GM23338 (cell line): ENCODE data around the gene SPACA1. TPM values are rescaled to one million over a fixed set of nuclear protein-coding genes. Genes with fewer than 3 reads are reported as not detected.

Experiments
- ATAC-seq: fragments of 200-7000 bp; cut with Tn5 transposase; 3 replicates; pipeline ENCODE4 v1.9.1; 2020
- DNase-seq: peaks from one replicate; pipeline ENCODE4 v3.0.0-alpha.2; 2015; ENCODE audit warnings: low spot score
- H2AFZ ChIP-seq: fragments of 200-600 bp; sonication (generic); 2 replicates; pipeline ENCODE4 v1.8.0; 2016; ENCODE audit warnings: antibody characterized with exemption, mild to moderate bottlenecking, moderate library complexity
- H3F3A ChIP-seq: fragments of 200-600 bp; sonication (generic); replicated peaks from 2 replicates; pipeline ENCODE4 v1.8.0; 2017; ENCODE audit warnings: antibody characterized with exemption, mixed run types, low read depth
- H3K27ac ChIP-seq: fragments of 200-600 bp; sonication (generic); 2 replicates; pipeline ENCODE4 v1.6.1; 2016; ENCODE audit warnings: low read depth
- H3K27me3 ChIP-seq: fragments of 200-600 bp; sonication (generic); 2 replicates; pipeline ENCODE4 v1.8.0; 2016; ENCODE audit warnings: mild to moderate bottlenecking, mixed run types, moderate library complexity; ENCODE audit not compliant: insufficient read depth
- H3K36me3 ChIP-seq: fragments of 200-600 bp; sonication (generic); 2 replicates; pipeline ENCODE4 v1.8.0; 2016; ENCODE audit warnings: mild to moderate bottlenecking; ENCODE audit not compliant: insufficient read depth
- H3K4me1 ChIP-seq: fragments of 200-600 bp; sonication (generic); 2 replicates; pipeline ENCODE4 v1.8.0; 2016; ENCODE audit warnings: mild to moderate bottlenecking, moderate library complexity; ENCODE audit not compliant: insufficient read depth
- H3K4me2 ChIP-seq: fragments of 200-600 bp; sonication (generic); 2 replicates; pipeline ENCODE4 v1.7.1; 2017; ENCODE audit warnings: mixed run types
- H3K4me3 ChIP-seq: fragments of 200-600 bp; sonication (generic); 2 replicates; pipeline ENCODE4 v1.6.1; 2016; ENCODE audit warnings: mixed run types
- H3K79me2 ChIP-seq: fragments of 200-600 bp; sonication (generic); replicated peaks from 2 replicates; pipeline ENCODE4 v1.8.0; 2017; ENCODE audit warnings: mild to moderate bottlenecking; ENCODE audit not compliant: insufficient read depth
- H3K9me2 ChIP-seq: fragments of 200-600 bp; sonication (generic); 2 replicates; pipeline ENCODE4 v1.8.0; 2017; ENCODE audit not compliant: insufficient read depth
- H4K20me1 ChIP-seq: fragments of 200-600 bp; sonication (generic); replicated peaks from 2 replicates; pipeline ENCODE4 v1.8.0; 2017; ENCODE audit warnings: mild to moderate bottlenecking; ENCODE audit not compliant: insufficient read depth
- H3K27ac Mint-ChIP-seq: 2 replicates; pipeline ENCODE4 v1.8.0; 2020; ENCODE audit warnings: inconsistent platforms, mild to moderate bottlenecking, moderate library complexity, mixed read lengths
- H3K27me3 Mint-ChIP-seq: 3 replicates; pipeline ENCODE4 v1.8.0; 2022; ENCODE audit warnings: low read depth, mild to moderate bottlenecking, moderate library complexity, mixed read lengths, inconsistent platforms; ENCODE audit not compliant: insufficient read depth, poor library complexity
- H3K36me3 Mint-ChIP-seq: 3 replicates; pipeline ENCODE4 v1.8.0; 2021; ENCODE audit warnings: low read depth, mild to moderate bottlenecking, inconsistent platforms, moderate library complexity, mixed read lengths
- H3K4me1 Mint-ChIP-seq: 3 replicates; pipeline ENCODE4 v1.8.0; 2020; ENCODE audit warnings: mild to moderate bottlenecking, inconsistent platforms, mixed read lengths
- H3K4me3 Mint-ChIP-seq: 3 replicates; pipeline ENCODE4 v1.8.0; 2021; ENCODE audit warnings: moderate library complexity, mild to moderate bottlenecking, inconsistent platforms, mixed read lengths
- H3K9me3 Mint-ChIP-seq: 3 replicates; pipeline ENCODE4 v1.8.0; 2020; ENCODE audit warnings: moderate library complexity, mild to moderate bottlenecking, inconsistent platforms, mixed read lengths
- CREB1 ChIP-seq: fragments of 250-450 bp; sonication (Bioruptor Pico); IDR thresholded peaks from 2 replicates; pipeline ENCODE4 v1.5.0; 2020; ENCODE audit warnings: low read depth, mild to moderate bottlenecking, moderate library complexity
- CTCF ChIP-seq, 2 experiments: fragments of 200-600 bp in 1 of 2; sonication (generic) in 1 of 2; conservative IDR thresholded peaks; 2 replicates each; pipeline versions ENCODE4 v1.5.1 to v1.6.1; 2016 to 2017; ENCODE audit warnings: antibody characterized with exemption in 2 of 2, low read depth in 2 of 2, mild to moderate bottlenecking in 2 of 2, moderate library complexity in 1 of 2
- ETS1 ChIP-seq: IDR thresholded peaks from 2 replicates; pipeline ENCODE4 v1.6.1; 2016; ENCODE audit warnings: antibody characterized with exemption
- EZH2phosphoT487 ChIP-seq: fragments of 200-600 bp; sonication (generic); IDR thresholded peaks from one replicate; pipeline ENCODE4 v1.8.1; 2018; ENCODE audit warnings: antibody characterized with exemption; ENCODE audit not compliant: unreplicated experiment
- NANOG ChIP-seq: IDR thresholded peaks from 2 replicates; pipeline ENCODE4 v1.6.1; 2016; ENCODE audit warnings: antibody characterized with exemption, borderline replicate concordance
- POLR2AphosphoS5 ChIP-seq: IDR thresholded peaks from 2 replicates; pipeline ENCODE4 v1.6.1; 2016; ENCODE audit warnings: antibody characterized with exemption, low read depth
- ZNF331 ChIP-seq: fragments of 250-450 bp; sonication (Bioruptor Pico); IDR thresholded peaks from 2 replicates; pipeline ENCODE4 v1.5.0; 2020; ENCODE audit warnings: low read depth, mild to moderate bottlenecking, moderate library complexity
- ZNF462 ChIP-seq: fragments of 250-450 bp; sonication (Bioruptor Pico); IDR thresholded peaks from 2 replicates; pipeline ENCODE4 v1.5.0; 2020; ENCODE audit warnings: mild to moderate bottlenecking, moderate library complexity
- polyA plus RNA-seq: library from polyadenylated mRNA; unstranded; fragments of >200 nt; fragmentation: Nextera tagmentation; extraction: Ambion mirVana; gene quantifications from 2 replicates; pipeline ENCODE4 v1.2.1, GENCODE V29; 2016
- total RNA-seq: library from RNA; depleted of rRNA; stranded (reverse); fragments of >200 nt; shearing (Covaris generic); gene quantifications from 2 replicates; pipeline ENCODE4 v1.2.3, GENCODE V29; 2014

The SPACA1 gene
- total and polyA plus RNA-seq, 2 experiments from 2014 or later: not detected

GRCh38 chr6:88008411-88008810, 39.2 kb upstream of the SPACA1 start (continued):
- TF ChIP-seq ZNF462 (CRISPR knock-in tag) (no peak), ZNF331 (CRISPR knock-in tag) (no peak), ETS1 (no peak), NANOG (no peak)

GRCh38 chr6:88008831-88009231, 38.8 kb upstream of the SPACA1 start:
- H3K27ac ChIP-seq: no peak overlapping the region
- DNase-seq: no peak

More at GRCh38 chr6:88008831-88009231, 38.8 kb upstream of the SPACA1 start:
- Histone ChIP-seq H3K4me3 (no peak overlapping the region), H3K79me2 (no peaks in the 10 kb centered on the region), H2AFZ (no peak overlapping the region), H3K9me2 (no peaks in the 10 kb centered on the region), H3F3A (no peaks in the 10 kb centered on the region), H3K36me3 (no peaks in the 10 kb centered on the region), H4K20me1 (no peaks in the 10 kb centered on the region), H3K4me1 (no peaks in the 10 kb centered on the region), H3K4me2 (no peak overlapping the region), H3K27me3 (no peaks in the 10 kb centered on the region)
- Mint-ChIP-seq H3K27me3 (peaks cover 3% of the 10 kb centered on the region), H3K4me3 (no peak overlapping the region), H3K36me3 (no peaks in the 10 kb centered on the region), H3K27ac (no peak overlapping the region), H3K9me3 (no peaks in the 10 kb centered on the region), H3K4me1 (peaks cover 2% of the 10 kb centered on the region; the same call in 1 of the 3 replicates)
- ATAC-seq: no peak
- TF ChIP-seq CREB1 (CRISPR knock-in tag) (no peak), EZH2phosphoT487 (no peak), POLR2AphosphoS5 (no peak), CTCF (conservative IDR thresholded peaks at IDR 0.05; ENCODE audit: low read depth in 2 of 2) (no peak), ZNF331 (CRISPR knock-in tag) (no peak)
